HL-60 (cell line): ENCODE data around the gene SMIM30.

Source experiments
- DNase-seq, 2 experiments: peaks; one replicate each; pipeline ENCODE4 v3.0.0-alpha.2; 2010 to 2020; ENCODE audit warnings: low read depth in 1 of 2, low spot score in 1 of 2
- H3K27ac ChIP-seq: fragments of 250-450 bp; sonication (Bioruptor Pico); replicated peaks from 2 replicates; pipeline ENCODE4 v1.5.1; 2020; ENCODE audit warnings: mild to moderate bottlenecking, moderate library complexity
- H3K27me3 ChIP-seq: fragments of 250-450 bp; sonication (Bioruptor Pico); 2 replicates; pipeline ENCODE4 v1.5.1; 2021; ENCODE audit warnings: mild to moderate bottlenecking, moderate library complexity; ENCODE audit not compliant: insufficient read depth, poor library complexity, severe bottlenecking
- H3K4me3 ChIP-seq: replicated peaks from 2 replicates; pipeline ENCODE4 v1.5.1; 2011; ENCODE audit warnings: mild to moderate bottlenecking, control low read depth, low read length; ENCODE audit not compliant: insufficient read depth
- GABPA ChIP-seq: IDR thresholded peaks from 2 replicates; pipeline ENCODE4 v1.6.1; 2012; ENCODE audit warnings: low read depth
- POLR2AphosphoS5 ChIP-seq: IDR thresholded peaks from 2 replicates; pipeline ENCODE4 v1.6.1; 2012; ENCODE audit warnings: low read depth
- SPI1 ChIP-seq: IDR thresholded peaks from 2 replicates; pipeline ENCODE4 v1.6.1; 2012; ENCODE audit warnings: low read depth, mild to moderate bottlenecking, borderline replicate concordance
- TF ChIP-seq, protein P1 (sequence below): IDR thresholded peaks from one replicate; pipeline ENCODE4 v1.5.1; 2011; ENCODE audit warnings: low read length, control low read depth, inconsistent platforms; ENCODE audit not compliant: insufficient read depth
- TF ChIP-seq, protein P2 (sequence below): IDR thresholded peaks from 2 replicates; pipeline ENCODE4 v1.6.1; 2012; ENCODE audit warnings: low read depth; ENCODE audit not compliant: insufficient replicate concordance

Gene SMIM30

DNA sequence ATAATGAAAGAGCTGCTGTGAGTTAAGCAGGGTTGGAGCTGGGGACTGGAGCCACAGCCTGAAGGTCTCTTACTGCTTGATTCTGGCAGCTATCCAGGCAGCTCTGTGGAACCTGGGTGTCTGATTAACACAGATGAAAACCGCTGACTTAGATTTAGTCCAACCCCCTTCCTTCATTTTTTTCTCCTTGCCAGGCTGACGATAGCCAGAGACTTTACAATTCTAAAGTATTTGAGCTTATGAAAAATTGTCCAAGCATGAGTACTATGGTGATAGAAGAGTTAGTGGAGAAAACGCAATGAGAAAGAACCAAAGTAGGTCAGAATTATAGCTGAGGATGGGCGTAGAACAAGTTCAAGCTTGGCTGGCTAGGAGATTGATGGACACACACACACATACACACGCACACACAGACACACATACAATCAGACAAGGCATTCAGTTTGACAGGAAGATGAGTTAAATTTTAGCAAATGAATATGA, 18.2 kb downstream of the SMIM30 start:
- TF ChIP-seq POLR2AphosphoS5 = no peak
- TF ChIP-seq, protein P1, sequence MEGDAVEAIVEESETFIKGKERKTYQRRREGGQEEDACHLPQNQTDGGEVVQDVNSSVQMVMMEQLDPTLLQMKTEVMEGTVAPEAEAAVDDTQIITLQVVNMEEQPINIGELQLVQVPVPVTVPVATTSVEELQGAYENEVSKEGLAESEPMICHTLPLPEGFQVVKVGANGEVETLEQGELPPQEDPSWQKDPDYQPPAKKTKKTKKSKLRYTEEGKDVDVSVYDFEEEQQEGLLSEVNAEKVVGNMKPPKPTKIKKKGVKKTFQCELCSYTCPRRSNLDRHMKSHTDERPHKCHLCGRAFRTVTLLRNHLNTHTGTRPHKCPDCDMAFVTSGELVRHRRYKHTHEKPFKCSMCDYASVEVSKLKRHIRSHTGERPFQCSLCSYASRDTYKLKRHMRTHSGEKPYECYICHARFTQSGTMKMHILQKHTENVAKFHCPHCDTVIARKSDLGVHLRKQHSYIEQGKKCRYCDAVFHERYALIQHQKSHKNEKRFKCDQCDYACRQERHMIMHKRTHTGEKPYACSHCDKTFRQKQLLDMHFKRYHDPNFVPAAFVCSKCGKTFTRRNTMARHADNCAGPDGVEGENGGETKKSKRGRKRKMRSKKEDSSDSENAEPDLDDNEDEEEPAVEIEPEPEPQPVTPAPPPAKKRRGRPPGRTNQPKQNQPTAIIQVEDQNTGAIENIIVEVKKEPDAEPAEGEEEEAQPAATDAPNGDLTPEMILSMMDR = no peak
- TF ChIP-seq GABPA = no peak
- TF ChIP-seq, protein P2, sequence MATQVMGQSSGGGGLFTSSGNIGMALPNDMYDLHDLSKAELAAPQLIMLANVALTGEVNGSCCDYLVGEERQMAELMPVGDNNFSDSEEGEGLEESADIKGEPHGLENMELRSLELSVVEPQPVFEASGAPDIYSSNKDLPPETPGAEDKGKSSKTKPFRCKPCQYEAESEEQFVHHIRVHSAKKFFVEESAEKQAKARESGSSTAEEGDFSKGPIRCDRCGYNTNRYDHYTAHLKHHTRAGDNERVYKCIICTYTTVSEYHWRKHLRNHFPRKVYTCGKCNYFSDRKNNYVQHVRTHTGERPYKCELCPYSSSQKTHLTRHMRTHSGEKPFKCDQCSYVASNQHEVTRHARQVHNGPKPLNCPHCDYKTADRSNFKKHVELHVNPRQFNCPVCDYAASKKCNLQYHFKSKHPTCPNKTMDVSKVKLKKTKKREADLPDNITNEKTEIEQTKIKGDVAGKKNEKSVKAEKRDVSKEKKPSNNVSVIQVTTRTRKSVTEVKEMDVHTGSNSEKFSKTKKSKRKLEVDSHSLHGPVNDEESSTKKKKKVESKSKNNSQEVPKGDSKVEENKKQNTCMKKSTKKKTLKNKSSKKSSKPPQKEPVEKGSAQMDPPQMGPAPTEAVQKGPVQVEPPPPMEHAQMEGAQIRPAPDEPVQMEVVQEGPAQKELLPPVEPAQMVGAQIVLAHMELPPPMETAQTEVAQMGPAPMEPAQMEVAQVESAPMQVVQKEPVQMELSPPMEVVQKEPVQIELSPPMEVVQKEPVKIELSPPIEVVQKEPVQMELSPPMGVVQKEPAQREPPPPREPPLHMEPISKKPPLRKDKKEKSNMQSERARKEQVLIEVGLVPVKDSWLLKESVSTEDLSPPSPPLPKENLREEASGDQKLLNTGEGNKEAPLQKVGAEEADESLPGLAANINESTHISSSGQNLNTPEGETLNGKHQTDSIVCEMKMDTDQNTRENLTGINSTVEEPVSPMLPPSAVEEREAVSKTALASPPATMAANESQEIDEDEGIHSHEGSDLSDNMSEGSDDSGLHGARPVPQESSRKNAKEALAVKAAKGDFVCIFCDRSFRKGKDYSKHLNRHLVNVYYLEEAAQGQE = no peak
- TF ChIP-seq SPI1 = no peak
- no peak for DNase-seq
- H3K4me3 ChIP-seq = no peak overlapping the region
- no peaks in the 10 kb centered on the region for H3K27me3 ChIP-seq
- H3K27ac ChIP-seq = no peak overlapping the region

DNA sequence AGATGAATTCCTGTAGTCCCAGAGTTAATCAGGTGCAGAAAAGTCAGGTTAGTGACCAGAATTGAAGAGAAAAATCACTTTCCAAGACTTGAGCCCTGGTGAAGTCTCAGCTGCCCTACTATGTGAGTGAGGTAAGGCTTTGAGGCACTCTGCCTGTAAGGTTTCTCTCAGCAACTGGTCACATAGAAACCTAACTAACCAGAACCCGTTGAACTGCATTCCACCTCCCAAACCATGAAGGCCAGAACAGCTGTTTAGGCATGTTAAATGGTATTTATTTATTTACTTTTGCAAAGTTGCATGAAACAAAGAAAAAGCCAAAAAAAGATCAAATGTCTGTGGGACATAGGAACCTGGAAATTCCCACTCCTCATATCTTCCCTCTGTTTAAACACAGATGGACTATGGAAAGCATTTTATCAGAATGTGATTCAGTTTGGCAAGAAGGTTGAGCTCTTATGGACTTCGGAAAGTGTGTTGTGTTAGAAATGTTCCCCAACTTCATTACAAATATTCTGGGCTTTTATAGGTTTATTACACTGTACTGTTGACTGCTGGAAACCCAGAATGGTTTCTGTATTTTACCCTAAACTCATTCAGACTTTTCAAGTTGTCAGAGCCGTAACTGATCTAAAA, 19.0 kb downstream of the SMIM30 start:
- no peak for DNase-seq
- no peak overlapping the region for H3K27ac ChIP-seq
- H3K27me3 ChIP-seq = no peaks in the 10 kb centered on the region
- TF ChIP-seq, protein P1 = no peak
- no peak for TF ChIP-seq GABPA
- TF ChIP-seq, protein P2 = no peak
- no peak for TF ChIP-seq POLR2AphosphoS5
- TF ChIP-seq SPI1 = no peak
- no peak overlapping the region for H3K4me3 ChIP-seq

DNA sequence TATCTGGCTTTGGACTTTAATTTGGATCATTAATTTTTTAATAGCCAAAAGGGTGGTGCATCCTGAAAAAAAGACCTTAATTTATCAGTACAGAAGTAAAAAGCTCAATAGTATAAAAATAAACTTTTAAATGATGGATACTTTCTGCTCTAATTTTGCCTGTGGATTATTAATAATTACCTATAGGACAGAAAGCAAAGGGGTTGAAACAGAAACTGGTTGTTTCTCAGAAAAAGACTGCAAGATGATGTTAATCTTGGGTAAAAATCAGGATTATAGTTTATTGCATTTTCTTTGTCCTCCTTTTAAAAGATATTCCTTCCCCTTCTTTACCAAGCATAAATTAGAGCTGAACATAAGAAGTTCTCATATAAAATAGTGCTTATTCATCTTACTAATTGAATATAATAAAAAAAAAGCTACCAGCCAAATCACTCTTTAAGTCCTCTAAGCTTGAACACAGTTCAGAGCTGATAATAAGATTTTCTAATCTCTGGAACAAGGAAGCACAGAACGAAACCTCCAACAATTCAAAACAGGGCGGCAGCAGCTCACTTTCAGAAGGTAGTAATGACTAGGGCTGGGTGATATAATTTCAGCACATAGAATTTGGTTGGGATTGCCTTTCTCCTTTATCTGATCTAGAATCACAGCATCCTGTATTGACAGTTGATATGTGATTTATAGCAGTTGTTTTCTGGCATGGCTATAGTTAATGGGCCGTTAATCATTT, 23.7 kb downstream of the SMIM30 start:
- H3K27me3 ChIP-seq = no peaks in the 10 kb centered on the region
- no peak for TF ChIP-seq GABPA
- TF ChIP-seq POLR2AphosphoS5 = no peak
- TF ChIP-seq, protein P2 = no peak
- no peak for TF ChIP-seq SPI1
- TF ChIP-seq, protein P1 = no peak
- no peak overlapping the region for H3K4me3 ChIP-seq
- no peak overlapping the region for H3K27ac ChIP-seq
- no peak for DNase-seq
